ENCODE measurements around the gene C1R. TPM values are rescaled to one million over a fixed set of nuclear protein-coding genes. Genes with fewer than 3 reads are reported as not detected.

The C1R gene
- total and polyA plus RNA-seq, 7 experiments from 2014 or later, result 1.0 to 7.2 (median 2.9) TPM

DNA sequence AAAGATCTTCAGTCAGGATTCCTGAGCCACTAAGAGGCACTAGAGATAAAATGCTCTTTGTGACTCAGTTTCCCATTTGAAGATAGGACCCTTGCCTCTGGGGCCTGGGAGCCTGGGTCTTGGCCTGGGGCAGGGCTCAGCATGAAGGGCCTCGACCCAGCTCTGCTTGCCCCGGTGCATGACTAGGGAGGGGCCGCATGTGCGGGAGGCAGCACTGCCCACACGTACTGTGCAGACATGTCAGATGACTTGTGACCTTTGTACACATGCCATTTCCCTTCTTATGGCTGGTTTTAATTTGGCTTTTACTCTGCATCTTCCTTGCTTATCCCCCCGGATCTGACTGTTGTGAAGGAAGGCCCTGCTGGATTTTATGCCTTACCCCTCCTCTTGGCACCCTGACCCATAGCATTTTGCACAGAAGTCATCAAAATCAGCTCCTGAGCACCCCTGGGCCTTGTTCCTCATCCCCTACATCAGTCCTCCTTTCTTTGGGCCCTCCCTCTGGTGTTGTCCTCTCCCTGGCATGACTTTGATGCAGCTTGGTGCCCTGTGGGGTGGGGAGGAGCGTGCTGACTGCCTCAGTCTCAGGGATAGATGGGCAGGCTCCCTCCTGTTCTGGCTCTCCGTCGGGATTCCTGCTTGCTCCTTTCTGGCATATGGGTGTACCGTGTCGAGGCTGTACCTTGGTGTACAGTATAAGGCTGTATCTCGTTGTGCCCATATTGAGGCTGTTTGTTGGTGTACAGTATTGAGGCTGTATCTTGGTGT, 42.3 kb upstream of the C1R start:
- Histone ChIP-seq H3K4me3 (ENCODE audit: low read length) (no peak overlapping the region), H3K9me3 (ENCODE audit: control insufficient read depth in 2 of 3, low read length in 3 of 3) (no peaks in the 10 kb centered on the region), H3K36me3 (ENCODE audit: control insufficient read depth in 2 of 3, insufficient read depth in 3 of 3, low read length in 3 of 3) (peaks cover 0 to 42% (median 0%) of the 10 kb centered on the region in 3 experiments), H3K27ac (ENCODE audit: low read depth, low read length) (no peak overlapping the region), H3K4me1 (ENCODE audit: control insufficient read depth in 2 of 2, insufficient read depth in 2 of 2, low read length in 2 of 2) (peaks cover 10 to 13% of the 10 kb centered on the region in 2 donors), H3K27me3 (ENCODE audit: control insufficient read depth in 2 of 2, insufficient read depth in 2 of 2, low read length in 2 of 2) (no peaks in the 10 kb centered on the region)
- Mint-ChIP-seq H3K36me3 (peaks cover 8 to 45% (median 17%) of the 10 kb centered on the region in 5 donors), H3K27me3 (no peaks in the 10 kb centered on the region), H3K27ac (peak overlapping the region in 3 of 9 donors; percentile 23 to 68 (median 34)), H3K9me3 (peaks cover 0 to 3% (median 0%) of the 10 kb centered on the region in 11 donors), H3K4me3 (no peak overlapping the region), H3K4me1 (peaks cover 20 to 30% (median 23%) of the 10 kb centered on the region in 7 donors)
- ChIA-PET CTCF (interaction anchor here (1.0 kb wide), 1 partner anchor 10 kb away, joined by 3 read pairs; no protein-coding TSS in a partner anchor), POLR2A (no interaction called here)
- no peak for ATAC-seq
- DNase-seq, result no peak
- intact Hi-C loops (cut with micrococcal nuclease), result loop anchor here in 1 of 2 donors (5.0 kb wide), 1 partner anchor 508 kb away; no protein-coding TSS in a partner anchor

DNA sequence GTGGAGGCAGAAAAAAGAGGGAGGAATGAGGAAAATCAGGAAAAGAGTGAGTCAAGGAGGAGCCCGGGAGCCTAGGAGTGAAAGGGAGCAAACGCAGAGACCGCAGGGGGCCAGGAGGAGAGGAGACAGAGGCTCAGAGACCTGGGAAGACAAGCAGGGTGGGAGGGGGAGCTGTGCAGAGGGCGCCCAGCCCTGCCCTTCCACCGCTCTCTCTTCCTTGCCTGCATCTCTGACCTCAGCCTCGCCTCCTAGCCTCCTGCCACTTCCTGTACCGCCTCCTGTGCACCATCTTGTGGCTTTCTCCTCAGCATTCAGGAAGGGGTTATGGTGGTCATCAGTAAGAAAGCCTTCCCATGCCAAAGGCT, 39.2 kb upstream of the C1R start:
- H3K4me1 Mint-ChIP-seq, result peaks cover 29 to 41% (median 34%) of the 10 kb centered on the region in 7 donors
- Histone ChIP-seq H3K27me3 (ENCODE audit: control insufficient read depth in 2 of 2, insufficient read depth in 2 of 2, low read length in 2 of 2) (no peaks in the 10 kb centered on the region), H3K36me3 (ENCODE audit: control insufficient read depth in 2 of 3, insufficient read depth in 3 of 3, low read length in 3 of 3) (peaks cover 0 to 24% (median 0%) of the 10 kb centered on the region in 3 experiments), H3K27ac (ENCODE audit: low read depth, low read length) (peak overlapping the region; percentile 73), H3K9me3 (ENCODE audit: control insufficient read depth in 2 of 3, low read length in 3 of 3) (no peaks in the 10 kb centered on the region), H3K4me1 (ENCODE audit: control insufficient read depth in 2 of 2, insufficient read depth in 2 of 2, low read length in 2 of 2) (peaks cover 18% of the 10 kb centered on the region in 2 donors), H3K4me3 (ENCODE audit: low read length) (peak overlapping the region; percentile 88)
- ChIA-PET CTCF (interaction anchor here (0.8 kb wide), 1 partner anchor 10 kb away, joined by 3 read pairs; no protein-coding TSS in a partner anchor), POLR2A (no interaction called here)
- intact Hi-C loops (cut with micrococcal nuclease), result loop anchor here (2.0 to 5.0 kb wide), 2 partner anchors 23 to 511 kb away; partner anchors contain the start of gene C1RL (in 1 of the 2)
- peaks cover 0 to 4% (median 0%) of the 10 kb centered on the region in 11 donors for H3K9me3 Mint-ChIP-seq
- ATAC-seq (no peak), DNase-seq (no peak)
- H3K27ac Mint-ChIP-seq, result peak overlapping the region; percentile 72 to 95 (median 91)
- no peaks in the 10 kb centered on the region for H3K27me3 Mint-ChIP-seq
- H3K4me3 Mint-ChIP-seq, result peak overlapping the region; percentile 94 to 100 (median 96)
- H3K36me3 Mint-ChIP-seq, result peaks cover 0 to 25% (median 6%) of the 10 kb centered on the region in 5 donors

DNA sequence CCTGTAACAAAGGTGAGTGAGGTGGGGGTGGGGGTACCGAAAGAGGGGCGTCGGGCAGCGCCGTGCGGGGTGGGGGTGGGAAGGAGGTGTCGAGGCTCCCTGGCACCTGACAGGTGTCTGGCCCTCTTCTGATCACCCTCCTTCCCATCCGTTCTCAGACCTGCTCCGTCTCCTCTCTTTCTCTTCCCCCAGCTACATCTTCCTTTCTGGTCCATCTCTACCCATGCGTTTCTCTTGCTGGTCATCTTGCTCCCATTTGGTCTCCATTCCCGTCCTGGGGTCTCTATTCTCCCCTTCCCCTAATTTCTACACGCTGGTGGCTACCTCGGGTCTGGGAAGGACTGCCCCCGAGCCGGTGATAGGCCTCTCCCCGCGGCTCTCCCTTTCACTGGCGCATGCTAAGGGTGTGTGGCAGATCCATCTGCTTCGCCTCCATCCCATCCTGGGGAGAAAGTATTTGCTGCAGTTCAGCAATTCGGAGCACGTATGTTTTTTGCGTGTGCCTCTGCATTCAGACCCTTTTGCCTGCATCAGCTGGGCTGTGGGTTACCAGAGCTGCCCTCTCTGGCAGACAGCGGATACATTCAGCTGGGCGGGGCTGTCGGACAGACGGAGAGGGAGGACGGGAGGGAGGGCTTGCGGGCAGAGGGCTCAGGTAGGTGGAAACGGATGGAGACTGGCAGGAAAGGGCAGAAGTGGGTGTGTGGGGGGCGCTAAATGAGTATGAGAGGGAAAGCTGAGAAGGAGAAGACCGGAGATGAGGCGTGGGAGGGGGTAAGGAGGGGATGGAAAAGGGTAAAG, 38.7 kb upstream of the C1R start:
- ChIA-PET POLR2A (interaction anchor here (0.6 kb wide), 1 partner anchor 18 kb away, joined by 3 read pairs; no protein-coding TSS in a partner anchor), CTCF (interaction anchor here (0.8 to 1.2 kb wide), 2 partner anchors 10 kb away, joined by 3 to 4 read pairs; no protein-coding TSS in a partner anchor)
- Mint-ChIP-seq H3K9me3 (peaks cover 0 to 4% (median 0%) of the 10 kb centered on the region in 11 donors), H3K36me3 (peaks cover 0 to 24% (median 6%) of the 10 kb centered on the region in 5 donors), H3K4me1 (peaks cover 29 to 41% (median 34%) of the 10 kb centered on the region in 7 donors), H3K4me3 (peak overlapping the region; percentile 94 to 100 (median 96)), H3K27ac (peak overlapping the region; percentile 73 to 95 (median 92)), H3K27me3 (no peaks in the 10 kb centered on the region)
- Histone ChIP-seq H3K4me1 (ENCODE audit: control insufficient read depth in 2 of 2, insufficient read depth in 2 of 2, low read length in 2 of 2) (peaks cover 18% of the 10 kb centered on the region in 2 donors), H3K36me3 (ENCODE audit: control insufficient read depth in 2 of 3, insufficient read depth in 3 of 3, low read length in 3 of 3) (peaks cover 0 to 18% (median 0%) of the 10 kb centered on the region in 3 experiments), H3K27me3 (ENCODE audit: control insufficient read depth in 2 of 2, insufficient read depth in 2 of 2, low read length in 2 of 2) (no peaks in the 10 kb centered on the region), H3K9me3 (ENCODE audit: control insufficient read depth in 2 of 3, low read length in 3 of 3) (no peaks in the 10 kb centered on the region), H3K4me3 (ENCODE audit: low read length) (peak overlapping the region; percentile 88), H3K27ac (ENCODE audit: low read depth, low read length) (peak overlapping the region; percentile 73)
- DNase-seq, result peak in 7 of 9 donors; percentile 17 to 67 (median 21)
- ATAC-seq, result peak; percentile 14
- intact Hi-C loops (cut with micrococcal nuclease), result loop anchor here (1.0 to 5.0 kb wide), 7 partner anchors 21 to 511 kb away; partner anchors contain the start of genes C1RL (in 1 of the 2), EMG1 (in 1 of the 2), LPCAT3 (in 1 of the 2) and PEX5 (in 1 of the 2)

DNA sequence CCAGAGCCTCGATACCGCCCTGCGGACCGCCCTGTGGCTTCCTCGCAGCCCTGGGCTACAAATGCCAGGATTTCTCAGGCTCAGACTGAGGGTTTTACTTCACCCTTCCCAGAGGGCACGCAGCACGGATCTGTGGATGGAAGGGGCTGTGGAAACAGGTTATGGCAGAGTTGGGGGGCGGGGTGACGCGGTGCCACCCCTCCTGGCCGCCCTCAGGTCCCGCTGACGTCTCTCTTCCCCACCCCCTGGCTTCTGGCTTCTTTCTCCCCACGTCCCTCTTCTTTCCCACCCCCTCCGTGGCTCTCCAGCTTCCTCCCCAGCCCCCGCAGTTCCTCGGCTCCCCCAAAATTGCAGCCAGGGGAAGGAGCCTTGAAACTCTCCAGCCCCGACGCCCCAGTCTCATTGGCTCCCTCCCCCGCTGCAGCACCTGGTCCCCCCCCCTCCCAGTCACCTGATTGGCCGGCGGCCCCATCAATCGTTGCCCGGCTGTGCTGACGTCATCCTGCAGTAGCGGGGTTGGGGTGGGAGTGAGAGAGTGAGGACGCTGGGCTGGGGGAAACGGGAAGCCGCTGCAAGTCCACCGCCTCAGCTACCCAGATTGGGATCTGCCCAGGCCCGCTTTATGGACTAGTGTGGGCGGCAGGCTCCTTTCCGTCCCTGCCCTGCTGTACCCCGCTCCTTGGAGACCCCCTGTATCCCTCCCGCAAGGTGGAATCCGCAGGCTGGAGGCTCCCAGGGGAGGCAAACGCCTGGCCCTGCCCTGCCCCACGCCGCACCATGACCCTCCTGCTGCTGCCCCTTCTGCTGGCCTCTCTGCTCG, 37.8 kb upstream of the C1R start, which contains the start of gene CLSTN3:
Gene CLSTN3, plus strand, starts transcription at position 500 of the 820 bp plus-strand sequence. Its CDS starts 278 bp downstream, at position 778.
- no peaks in the 10 kb centered on the region for H3K27me3 ChIP-seq (ENCODE audit: control insufficient read depth in 2 of 2, insufficient read depth in 2 of 2, low read length in 2 of 2)
- POLR2A ChIA-PET, result interaction anchor here (1.0 kb wide), 1 partner anchor 10 kb away, joined by 4 read pairs; no protein-coding TSS in a partner anchor
- peaks cover 29 to 41% (median 34%) of the 10 kb centered on the region in 7 donors for H3K4me1 Mint-ChIP-seq
- H3K4me3 ChIP-seq (ENCODE audit: low read length), result peak within 1 kb of the TSS; percentile 88
- H3K27ac ChIP-seq (ENCODE audit: low read depth, low read length), result peak within 1 kb of the TSS; percentile 73
- H3K27ac Mint-ChIP-seq, result peak within 1 kb of the TSS; percentile 73 to 95 (median 92)
- H3K9me3 ChIP-seq (ENCODE audit: control insufficient read depth in 2 of 3, low read length in 3 of 3), result no peaks in the 10 kb centered on the region
- intact Hi-C loops (cut with micrococcal nuclease), result loop anchor here (1.0 to 5.0 kb wide), 7 partner anchors 20 to 512 kb away; partner anchors contain the start of genes C1RL (in 1 of the 2), EMG1 (in 1 of the 2), LPCAT3 (in 1 of the 2) and PEX5 (in 1 of the 2)
- no peaks in the 10 kb centered on the region for H3K27me3 Mint-ChIP-seq
- ATAC-seq (peak; percentile 93), DNase-seq (peak; percentile 70 to 88 (median 83))
- H3K9me3 Mint-ChIP-seq, result peaks cover 0 to 4% (median 0%) of the 10 kb centered on the region in 11 donors
- H3K36me3 ChIP-seq (ENCODE audit: control insufficient read depth in 2 of 3, insufficient read depth in 3 of 3, low read length in 3 of 3), result peaks cover 0 to 10% (median 0%) of the 10 kb centered on the region in 3 experiments
- peak within 1 kb of the TSS; percentile 94 to 100 (median 96) for H3K4me3 Mint-ChIP-seq
- CTCF ChIA-PET, result interaction anchor here (1.2 kb wide), 1 partner anchor 11 kb away, joined by 4 read pairs; no protein-coding TSS in a partner anchor
- H3K36me3 Mint-ChIP-seq, result peaks cover 0 to 16% (median 0%) of the 10 kb centered on the region in 5 donors
- H3K4me1 ChIP-seq (ENCODE audit: control insufficient read depth in 2 of 2, insufficient read depth in 2 of 2, low read length in 2 of 2), result peaks cover 18% of the 10 kb centered on the region in 2 donors

DNA sequence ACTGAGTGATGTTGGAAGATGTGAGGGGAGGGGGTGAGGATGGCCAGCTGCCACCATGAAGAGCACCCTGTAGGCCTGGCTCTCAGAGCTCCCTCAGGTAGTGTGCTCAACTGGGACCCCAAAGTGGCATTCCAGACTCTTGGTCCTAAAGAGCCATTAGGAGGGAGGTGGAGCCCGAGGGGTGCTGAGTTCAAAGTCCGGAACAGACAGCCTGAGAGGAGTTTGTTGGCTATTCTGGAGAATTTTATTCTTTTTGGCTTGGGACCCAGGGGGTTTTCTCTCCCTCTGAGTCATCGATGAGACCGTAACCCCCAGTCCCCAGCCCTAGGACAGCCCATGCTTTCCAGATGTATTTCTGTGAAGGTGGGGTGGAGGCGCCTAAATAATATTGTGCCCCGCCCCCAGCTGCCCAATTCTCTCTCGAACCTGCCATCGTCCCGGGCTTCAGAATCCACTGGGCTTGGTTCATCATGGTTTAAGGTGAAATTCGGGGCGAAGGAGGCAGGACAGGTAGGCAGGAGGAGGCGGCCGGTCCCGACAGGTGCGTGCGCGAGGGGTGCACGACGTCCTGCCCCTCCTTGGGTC, 37.1 kb upstream of the C1R start:
- H3K27me3 Mint-ChIP-seq, result no peaks in the 10 kb centered on the region
- DNase-seq (peak in 1 of 9 donors; percentile 39), ATAC-seq (no peak)
- H3K4me1 Mint-ChIP-seq, result peaks cover 29 to 41% (median 34%) of the 10 kb centered on the region in 7 donors
- H3K27me3 ChIP-seq (ENCODE audit: control insufficient read depth in 2 of 2, insufficient read depth in 2 of 2, low read length in 2 of 2), result no peaks in the 10 kb centered on the region
- H3K36me3 ChIP-seq (ENCODE audit: control insufficient read depth in 2 of 3, insufficient read depth in 3 of 3, low read length in 3 of 3), result peaks cover 0 to 6% (median 0%) of the 10 kb centered on the region in 3 experiments
- peak overlapping the region; percentile 94 to 100 (median 96) for H3K4me3 Mint-ChIP-seq
- H3K4me3 ChIP-seq (ENCODE audit: low read length), result peak overlapping the region; percentile 88
- peaks cover 18% of the 10 kb centered on the region in 2 donors for H3K4me1 ChIP-seq (ENCODE audit: control insufficient read depth in 2 of 2, insufficient read depth in 2 of 2, low read length in 2 of 2)
- H3K27ac Mint-ChIP-seq, result peak overlapping the region; percentile 73 to 95 (median 92)
- CTCF ChIA-PET, result interaction anchor here (1.2 kb wide), 1 partner anchor 11 kb away, joined by 4 read pairs; no protein-coding TSS in a partner anchor
- H3K36me3 Mint-ChIP-seq, result peaks cover 0 to 10% (median 0%) of the 10 kb centered on the region in 5 donors
- intact Hi-C loops (cut with micrococcal nuclease), result no loop called here
- H3K9me3 Mint-ChIP-seq, result peaks cover 0 to 4% (median 0%) of the 10 kb centered on the region in 11 donors
- H3K9me3 ChIP-seq (ENCODE audit: control insufficient read depth in 2 of 3, low read length in 3 of 3), result no peaks in the 10 kb centered on the region
- POLR2A ChIA-PET, result interaction anchor here (1.0 kb wide), 1 partner anchor 11 kb away, joined by 4 read pairs; no protein-coding TSS in a partner anchor
- H3K27ac ChIP-seq (ENCODE audit: low read depth, low read length), result peak overlapping the region; percentile 73
